ENCODE results near the gene CLEC2A. TPM values are rescaled to one million over a fixed set of nuclear protein-coding genes. Genes with fewer than 3 reads are reported as not detected.

Gene CLEC2A
- total RNA-seq, 1 experiment from 2014 or later = not detected

- DNase-seq (ENCODE audit: low read depth, low spot score) (no peak), ATAC-seq (no peak)
- Histone ChIP-seq H3K36me3 (ENCODE audit: control insufficient read depth, insufficient read depth, low read length) (no peaks in the 10 kb centered on the region), H3K9me3 (ENCODE audit: control insufficient read depth, insufficient read depth, low read depth, low read length) (no peaks in the 10 kb centered on the region), H3K27ac (ENCODE audit: low read length) (no peak overlapping the region), H3K4me3 (ENCODE audit: low read depth in 2 of 2, low read length in 2 of 2) (no peak overlapping the region), H3K4me1 (ENCODE audit: control insufficient read depth, insufficient read depth, low read length) (no peaks in the 10 kb centered on the region), H3K27me3 (ENCODE audit: control insufficient read depth, insufficient read depth, low read length) (no peaks in the 10 kb centered on the region)
- ChIA-PET POLR2A (no interaction called here), CTCF (interaction anchor here (0.7 kb wide), 1 partner anchor 162 kb away, joined by 3 read pairs; no protein-coding TSS in a partner anchor)
- BruUV-seq (replicated peaks) = no TSS peak
- in situ Hi-C loops (cut with HindIII; ENCODE audit: low pct_unique_long_range_greater_than_20kb, low sequenced_read_pairs) (no loop called here), intact Hi-C loops (cut with micrococcal nuclease; ENCODE audit: unreplicated experiment) (no loop called here)
- no peak for TF ChIP-seq POLR2AphosphoS5 (IDR thresholded peaks at IDR 0.05; ENCODE audit: low read depth, low read length)
- no peak for TF ChIP-seq SIN3A (IDR thresholded peaks at IDR 0.05; ENCODE audit: borderline replicate concordance, insufficient read depth, low read depth, low read length)
- TF ChIP-seq CTCF (IDR thresholded peaks at IDR 0.05) = no peak
These were observed 9.7 kb upstream of the CLEC2A start for GRCh38 chr12:9941838-9942237.

- H3K9me3 ChIP-seq (ENCODE audit: control insufficient read depth, insufficient read depth, low read depth, low read length) = no peaks in the 10 kb centered on the region
- ATAC-seq (no peak), DNase-seq (ENCODE audit: low read depth, low spot score) (no peak)
- no peak overlapping the region for H3K4me3 ChIP-seq (ENCODE audit: low read depth in 2 of 2, low read length in 2 of 2)
- CTCF ChIA-PET = interaction anchor here (0.7 kb wide), 1 partner anchor 70 kb away, joined by 3 read pairs; no protein-coding TSS in a partner anchor
- in situ Hi-C loops (cut with HindIII; ENCODE audit: low pct_unique_long_range_greater_than_20kb, low sequenced_read_pairs) (no loop called here), intact Hi-C loops (cut with micrococcal nuclease; ENCODE audit: unreplicated experiment) (no loop called here)
- BruUV-seq (replicated peaks) = no TSS peak
- H3K27me3 ChIP-seq (ENCODE audit: control insufficient read depth, insufficient read depth, low read length) = no peaks in the 10 kb centered on the region
- H3K27ac ChIP-seq (ENCODE audit: low read length) = no peak overlapping the region
- TF ChIP-seq CTCF (IDR thresholded peaks at IDR 0.05) (peak; percentile 27; the same call in 1 of the 2 replicates), SIN3A (IDR thresholded peaks at IDR 0.05; ENCODE audit: borderline replicate concordance, insufficient read depth, low read depth, low read length) (no peak)
- POLR2A ChIA-PET = no interaction called here
- no peaks in the 10 kb centered on the region for H3K4me1 ChIP-seq (ENCODE audit: control insufficient read depth, insufficient read depth, low read length)
- no peaks in the 10 kb centered on the region for H3K36me3 ChIP-seq (ENCODE audit: control insufficient read depth, insufficient read depth, low read length)
These were observed 8.2 kb upstream of the CLEC2A start for GRCh38 chr12:9940375-9940774.

- H3K36me3 ChIP-seq (ENCODE audit: control insufficient read depth, insufficient read depth, low read length) = no peaks in the 10 kb centered on the region
- ATAC-seq (no peak), DNase-seq (ENCODE audit: low read depth, low spot score) (no peak)
- in situ Hi-C loops (cut with HindIII; ENCODE audit: low pct_unique_long_range_greater_than_20kb, low sequenced_read_pairs) (no loop called here), intact Hi-C loops (cut with micrococcal nuclease; ENCODE audit: unreplicated experiment) (no loop called here)
- no peaks in the 10 kb centered on the region for H3K9me3 ChIP-seq (ENCODE audit: control insufficient read depth, insufficient read depth, low read depth, low read length)
- no peak overlapping the region for H3K4me3 ChIP-seq (ENCODE audit: low read depth in 2 of 2, low read length in 2 of 2)
- POLR2A ChIA-PET = no interaction called here
- CTCF ChIA-PET = no interaction called here
- TF ChIP-seq TCF7L2 (IDR thresholded peaks at IDR 0.05; ENCODE audit: low read depth, low read length) (no peak), CTCF (IDR thresholded peaks at IDR 0.05) (no peak), POLR2AphosphoS5 (IDR thresholded peaks at IDR 0.05; ENCODE audit: low read depth, low read length) (no peak), SIN3A (IDR thresholded peaks at IDR 0.05; ENCODE audit: borderline replicate concordance, insufficient read depth, low read depth, low read length) (no peak), REST (IDR thresholded peaks at IDR 0.05; ENCODE audit: insufficient read depth in 1 of 2, low read depth in 2 of 2, low read length in 1 of 2) (no peak)
- no peaks in the 10 kb centered on the region for H3K27me3 ChIP-seq (ENCODE audit: control insufficient read depth, insufficient read depth, low read length)
- H3K4me1 ChIP-seq (ENCODE audit: control insufficient read depth, insufficient read depth, low read length) = no peaks in the 10 kb centered on the region
- no peak overlapping the region for H3K27ac ChIP-seq (ENCODE audit: low read length)
- no TSS peak for BruUV-seq (replicated peaks)
These were observed 4.4 kb upstream of the CLEC2A start for GRCh38 chr12:9936591-9936990.
